Glutamatergic neuron (in vitro differentiated cells): Measurements from ENCODE around the gene PCDHGA1. TPM values are rescaled to one million over a fixed set of nuclear protein-coding genes. Genes with fewer than 3 reads are reported as not detected.

ENCODE experiments used
- DNase-seq: peaks from one replicate; pipeline ENCODE4 v3.0.0; 2022
- H3K27ac Mint-ChIP-seq: one replicate; pipeline ENCODE4 v1.8.0; 2020; ENCODE audit warnings: mild to moderate bottlenecking, mixed read lengths, inconsistent platforms; ENCODE audit not compliant: unreplicated experiment
- H3K27me3 Mint-ChIP-seq: one replicate; pipeline ENCODE4 v1.8.0; 2020; ENCODE audit warnings: mild to moderate bottlenecking, moderate library complexity, mixed read lengths, inconsistent platforms; ENCODE audit not compliant: unreplicated experiment
- H3K36me3 Mint-ChIP-seq: one replicate; pipeline ENCODE4 v1.8.0; 2020; ENCODE audit warnings: mild to moderate bottlenecking, mixed read lengths, inconsistent platforms; ENCODE audit not compliant: unreplicated experiment
- H3K4me1 Mint-ChIP-seq: one replicate; pipeline ENCODE4 v1.8.0; 2020; ENCODE audit warnings: mild to moderate bottlenecking, low read depth, mixed read lengths, inconsistent platforms; ENCODE audit not compliant: unreplicated experiment
- H3K4me3 Mint-ChIP-seq: one replicate; pipeline ENCODE4 v1.8.0; 2020; ENCODE audit warnings: mild to moderate bottlenecking, mixed read lengths, inconsistent platforms; ENCODE audit not compliant: unreplicated experiment
- H3K9me3 Mint-ChIP-seq: one replicate; pipeline ENCODE4 v1.8.0; 2020; ENCODE audit warnings: mild to moderate bottlenecking, moderate library complexity, mixed read lengths, inconsistent platforms; ENCODE audit not compliant: unreplicated experiment
- CTCF ChIP-seq: fragments of 200-600 bp; sonication (generic); IDR thresholded peaks from one replicate; pipeline ENCODE4 v1.5.0; 2021; ENCODE audit not compliant: partially characterized antibody, unreplicated experiment
- total RNA-seq: library from RNA; stranded (reverse); fragmentation: NEBNext Ultra II Directional; extraction: Animal tissue kit (Norgen Biotek cat#: 25700); gene quantifications from one replicate; pipeline ENCODE4 v1.2.1, GENCODE V29; 2021; ENCODE audit not compliant: unreplicated experiment

Gene PCDHGA1
- total RNA-seq, 1 donor from 2014 or later, result 4.6 TPM

GRCh38 chr5:141514330-141515133, 184.2 kb downstream of the PCDHGA1 start:
- H3K27me3 Mint-ChIP-seq, result peaks cover 23% of the 10 kb centered on the region
- peaks cover 9% of the 10 kb centered on the region for H3K36me3 Mint-ChIP-seq
- H3K4me1 Mint-ChIP-seq, result peaks cover 53% of the 10 kb centered on the region
- H3K4me3 Mint-ChIP-seq, result peak overlapping the region; percentile 88
- no peak for DNase-seq
- H3K9me3 Mint-ChIP-seq, result peaks cover 36% of the 10 kb centered on the region
- peak overlapping the region; percentile 97 for H3K27ac Mint-ChIP-seq
- no peak for TF ChIP-seq CTCF

GRCh38 chr5:141515141-141515540, 184.8 kb downstream of the PCDHGA1 start:
- H3K36me3 Mint-ChIP-seq, result peaks cover 9% of the 10 kb centered on the region
- H3K27ac Mint-ChIP-seq, result peak overlapping the region; percentile 97
- peak overlapping the region; percentile 67 for H3K4me3 Mint-ChIP-seq

GRCh38 chr5:141515946-141516671, 185.8 kb downstream of the PCDHGA1 start:
- H3K27ac Mint-ChIP-seq, result peak overlapping the region; percentile 97
- peaks cover 23% of the 10 kb centered on the region for H3K27me3 Mint-ChIP-seq
- H3K4me1 Mint-ChIP-seq, result peaks cover 51% of the 10 kb centered on the region
- H3K4me3 Mint-ChIP-seq, result peak overlapping the region; percentile 57
- H3K9me3 Mint-ChIP-seq, result peaks cover 32% of the 10 kb centered on the region
- TF ChIP-seq CTCF, result no peak
- H3K36me3 Mint-ChIP-seq, result peaks cover 9% of the 10 kb centered on the region
- no peak for DNase-seq

More at GRCh38 chr5:141515141-141515540, 184.8 kb downstream of the PCDHGA1 start:
- Mint-ChIP-seq H3K4me1 (peaks cover 50% of the 10 kb centered on the region), H3K27me3 (peaks cover 23% of the 10 kb centered on the region), H3K9me3 (peaks cover 31% of the 10 kb centered on the region)
- no peak for DNase-seq
- TF ChIP-seq CTCF, result no peak

GRCh38 chr5:141516672-141517025, 186.3 kb downstream of the PCDHGA1 start:
- Mint-ChIP-seq H3K27me3 (peaks cover 20% of the 10 kb centered on the region), H3K27ac (peak overlapping the region; percentile 97), H3K4me3 (peak overlapping the region; percentile 49), H3K9me3 (peaks cover 28% of the 10 kb centered on the region), H3K36me3 (peaks cover 6% of the 10 kb centered on the region), H3K4me1 (peaks cover 53% of the 10 kb centered on the region)
- no peak for DNase-seq
- TF ChIP-seq CTCF, result no peak

GRCh38 chr5:141517312-141517711, 187.0 kb downstream of the PCDHGA1 start:
- no peak for DNase-seq
- H3K27me3 Mint-ChIP-seq, result peaks cover 18% of the 10 kb centered on the region
- H3K4me3 Mint-ChIP-seq, result no peak overlapping the region
- peaks cover 3% of the 10 kb centered on the region for H3K36me3 Mint-ChIP-seq
- H3K27ac Mint-ChIP-seq, result peak overlapping the region; percentile 97
- peaks cover 26% of the 10 kb centered on the region for H3K9me3 Mint-ChIP-seq
- no peak for TF ChIP-seq CTCF
- H3K4me1 Mint-ChIP-seq, result peaks cover 56% of the 10 kb centered on the region
